Measurements from ENCODE around the gene HLF.

- TF ChIP-seq CTCF (conservative IDR thresholded peaks at IDR 0.05; ENCODE audit: low read depth, low read length) (no peak), RFX5 (IDR thresholded peaks at IDR 0.05; ENCODE audit: low read depth, low read length) (no peak), MXI1 (IDR thresholded peaks at IDR 0.05; ENCODE audit: borderline replicate concordance, low read depth, low read length) (no peak), POLR2A (IDR thresholded peaks at IDR 0.05; ENCODE audit: low read depth, low read length) (no peak), BHLHE40 (IDR thresholded peaks at IDR 0.05; ENCODE audit: low read depth, low read length) (no peak), CEBPB (IDR thresholded peaks at IDR 0.05; ENCODE audit: low read depth, low read length) (no peak), SMC3 (IDR thresholded peaks at IDR 0.05; ENCODE audit: low read depth, low read length) (no peak)
These were observed 71.7 kb downstream of the HLF start for GRCh38 chr17:55336426-55336825.

Data from IMR-90 (cell line).